Bronchial epithelial cell (primary cell): ENCODE measurements around the gene CTDSP1. TPM values are rescaled to one million over a fixed set of nuclear protein-coding genes. Genes with fewer than 3 reads are reported as not detected.

Experiments
- DNase-seq: peaks from one replicate; pipeline ENCODE4 v3.0.0-alpha.2; 2010; ENCODE audit warnings: low read depth
- FAIRE-seq: peaks from 2 replicates; lab custom pipeline; 2011; peaks lifted over from hg19 to GRCh38; lab: Jason Lieb, UNC
- H3K27me3 ChIP-seq: 2 replicates; pipeline ENCODE4 v1.5.1; 2011; ENCODE audit warnings: low read length; ENCODE audit not compliant: control insufficient read depth, insufficient read depth
- H3K36me3 ChIP-seq: 2 replicates; pipeline ENCODE4 v1.5.1; 2011; ENCODE audit warnings: low read length; ENCODE audit not compliant: control insufficient read depth, insufficient read depth
- H3K4me3 ChIP-seq: 2 replicates; pipeline ENCODE4 v1.5.1; 2011; ENCODE audit warnings: mild to moderate bottlenecking, low read depth, low read length, control low read depth
- total RNA-seq: library from RNA; depleted of rRNA; stranded (reverse); fragments of >200 nt; gene quantifications from 2 replicates; pipeline ENCODE4 v1.2.1, GENCODE V29; 2014
- TF ChIP-seq, protein P1 (sequence below): IDR thresholded peaks from 2 replicates; pipeline ENCODE4 v1.5.1; 2011; ENCODE audit warnings: mild to moderate bottlenecking, moderate library complexity, low read length, control low read depth, inconsistent platforms; ENCODE audit not compliant: insufficient read depth, severe bottlenecking

CTDSP1 gene
- total RNA-seq, 1 donor from 2014 or later, result 32.1 TPM

DNA sequence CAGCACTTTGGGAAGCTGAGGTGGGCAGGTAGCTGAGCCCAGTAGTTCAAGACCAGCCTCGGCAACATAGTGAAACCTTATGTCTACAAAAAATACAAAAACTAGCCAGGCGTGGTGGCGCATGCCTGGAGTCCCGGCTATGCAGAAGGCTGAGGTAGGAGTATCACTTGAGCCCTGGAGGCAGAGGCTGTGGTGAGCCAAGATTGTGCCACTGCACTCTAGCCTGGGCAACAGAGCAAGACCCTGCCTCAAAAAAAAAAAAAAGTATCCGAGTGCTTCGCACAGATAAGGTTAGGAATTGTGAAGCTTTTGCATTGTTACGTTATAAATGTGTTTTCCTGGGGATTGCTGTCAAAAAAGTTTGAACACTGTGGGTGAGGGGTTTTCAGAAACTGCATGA is 4.1 kb downstream of the CTDSP1 start:
- H3K4me3 ChIP-seq, result no peak overlapping the region
- no peaks in the 10 kb centered on the region for H3K27me3 ChIP-seq
- DNase-seq (no peak), FAIRE-seq (no peak)
- H3K36me3 ChIP-seq, result peaks cover 14% of the 10 kb centered on the region
- TF ChIP-seq, protein P1, sequence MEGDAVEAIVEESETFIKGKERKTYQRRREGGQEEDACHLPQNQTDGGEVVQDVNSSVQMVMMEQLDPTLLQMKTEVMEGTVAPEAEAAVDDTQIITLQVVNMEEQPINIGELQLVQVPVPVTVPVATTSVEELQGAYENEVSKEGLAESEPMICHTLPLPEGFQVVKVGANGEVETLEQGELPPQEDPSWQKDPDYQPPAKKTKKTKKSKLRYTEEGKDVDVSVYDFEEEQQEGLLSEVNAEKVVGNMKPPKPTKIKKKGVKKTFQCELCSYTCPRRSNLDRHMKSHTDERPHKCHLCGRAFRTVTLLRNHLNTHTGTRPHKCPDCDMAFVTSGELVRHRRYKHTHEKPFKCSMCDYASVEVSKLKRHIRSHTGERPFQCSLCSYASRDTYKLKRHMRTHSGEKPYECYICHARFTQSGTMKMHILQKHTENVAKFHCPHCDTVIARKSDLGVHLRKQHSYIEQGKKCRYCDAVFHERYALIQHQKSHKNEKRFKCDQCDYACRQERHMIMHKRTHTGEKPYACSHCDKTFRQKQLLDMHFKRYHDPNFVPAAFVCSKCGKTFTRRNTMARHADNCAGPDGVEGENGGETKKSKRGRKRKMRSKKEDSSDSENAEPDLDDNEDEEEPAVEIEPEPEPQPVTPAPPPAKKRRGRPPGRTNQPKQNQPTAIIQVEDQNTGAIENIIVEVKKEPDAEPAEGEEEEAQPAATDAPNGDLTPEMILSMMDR, result no peak

DNA sequence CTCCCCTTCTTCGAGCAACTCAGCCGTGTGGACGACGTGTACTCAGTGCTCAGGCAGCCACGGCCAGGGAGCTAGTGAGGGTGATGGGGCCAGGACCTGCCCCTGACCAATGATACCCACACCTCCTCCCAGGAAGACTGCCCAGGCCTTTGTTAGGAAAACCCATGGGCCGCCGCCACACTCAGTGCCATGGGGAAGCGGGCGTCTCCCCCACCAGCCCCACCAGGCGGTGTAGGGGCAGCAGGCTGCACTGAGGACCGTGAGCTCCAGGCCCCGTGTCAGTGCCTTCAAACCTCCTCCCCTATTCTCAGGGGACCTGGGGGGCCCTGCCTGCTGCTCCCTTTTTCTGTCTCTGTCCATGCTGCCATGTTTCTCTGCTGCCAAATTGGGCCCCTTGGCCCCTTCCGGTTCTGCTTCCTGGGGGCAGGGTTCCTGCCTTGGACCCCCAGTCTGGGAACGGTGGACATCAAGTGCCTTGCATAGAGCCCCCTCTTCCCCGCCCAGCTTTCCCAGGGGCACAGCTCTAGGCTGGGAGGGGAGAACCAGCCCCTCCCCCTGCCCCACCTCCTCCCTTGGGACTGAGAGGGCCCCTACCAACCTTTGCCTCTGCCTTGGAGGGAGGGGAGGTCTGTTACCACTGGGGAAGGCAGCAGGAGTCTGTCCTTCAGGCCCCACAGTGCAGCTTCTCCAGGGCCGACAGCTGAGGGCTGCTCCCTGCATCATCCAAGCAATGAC is 4.8 kb downstream of the CTDSP1 start:
- no peak overlapping the region for H3K4me3 ChIP-seq
- TF ChIP-seq, protein P1, result no peak
- H3K36me3 ChIP-seq, result peaks cover 14% of the 10 kb centered on the region
- no peaks in the 10 kb centered on the region for H3K27me3 ChIP-seq
- DNase-seq (no peak), FAIRE-seq (no peak)

GRCh38 chr2:218405086-218405745 is 5.5 kb downstream of the CTDSP1 start:
- Histone ChIP-seq H3K27me3 (no peaks in the 10 kb centered on the region), H3K36me3 (peaks cover 14% of the 10 kb centered on the region), H3K4me3 (no peak overlapping the region)
- no peak for DNase-seq
- no peak for FAIRE-seq
- TF ChIP-seq, protein P1, result no peak

DNA sequence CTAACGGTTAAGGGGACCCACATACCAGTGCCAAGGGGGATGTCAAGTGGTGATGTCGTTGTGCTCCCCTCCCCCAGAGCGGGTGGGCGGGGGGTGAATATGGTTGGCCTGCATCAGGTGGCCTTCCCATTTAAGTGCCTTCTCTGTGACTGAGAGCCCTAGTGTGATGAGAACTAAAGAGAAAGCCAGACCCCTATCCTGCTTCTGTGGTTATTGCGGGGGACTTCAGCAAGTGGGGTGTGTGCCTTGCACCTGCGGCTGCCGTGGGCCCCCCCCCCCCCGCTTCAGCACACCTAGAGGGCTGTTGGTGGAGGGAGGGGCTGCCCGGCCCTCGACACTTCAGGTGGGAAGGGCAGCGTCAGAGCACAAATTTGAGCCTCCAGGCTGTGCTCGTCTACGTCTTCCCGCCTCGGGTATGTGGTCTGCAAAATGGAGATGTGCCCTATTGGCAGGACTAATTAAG is 6.1 kb downstream of the CTDSP1 start:
- TF ChIP-seq, protein P1, result no peak
- H3K4me3 ChIP-seq, result peak overlapping the region; percentile 1
- FAIRE-seq, result no peak
- peaks cover 14% of the 10 kb centered on the region for H3K36me3 ChIP-seq
- no peaks in the 10 kb centered on the region for H3K27me3 ChIP-seq
- DNase-seq, result no peak

DNA sequence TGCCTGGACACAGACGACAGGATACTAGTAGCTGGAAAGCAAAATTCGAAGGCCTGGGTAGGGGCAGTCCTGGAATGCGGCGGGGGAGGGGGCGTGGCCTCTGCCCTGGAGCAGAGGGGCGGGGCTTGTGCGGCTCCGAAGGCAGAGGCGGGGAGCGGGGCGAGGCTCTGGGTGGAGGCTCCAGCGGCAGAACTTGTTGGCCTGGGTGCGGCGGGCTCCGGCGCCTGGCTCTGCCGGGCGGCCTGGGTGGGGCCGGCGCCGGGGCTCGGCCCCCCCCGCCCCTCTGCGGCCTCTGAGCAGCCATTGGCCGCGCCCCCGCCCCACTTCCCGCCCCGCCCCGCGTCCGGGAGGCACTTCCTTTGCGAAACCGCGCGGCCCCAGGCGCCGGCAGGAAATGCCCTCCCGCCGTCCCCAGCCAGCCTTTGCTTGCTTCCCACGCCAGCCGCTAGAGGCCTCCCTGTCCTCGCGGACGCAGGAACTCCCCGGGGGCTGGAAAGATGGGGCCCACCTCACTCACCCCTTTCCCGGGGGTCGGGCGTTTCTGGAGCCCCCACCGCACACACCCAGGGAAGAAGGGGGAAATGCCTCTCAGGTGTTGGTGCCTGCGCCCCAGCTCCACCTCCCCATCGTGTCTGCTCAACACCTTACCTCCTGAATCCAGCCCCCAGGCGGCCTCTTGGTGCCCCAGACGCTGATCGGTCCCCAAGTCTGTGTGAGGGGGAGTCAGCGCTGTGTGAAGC is 6.7 kb downstream of the CTDSP1 start:
- DNase-seq (peak; percentile 85), FAIRE-seq (no peak)
- Histone ChIP-seq H3K36me3 (peaks cover 14% of the 10 kb centered on the region), H3K4me3 (peak overlapping the region; percentile 34), H3K27me3 (no peaks in the 10 kb centered on the region)
- TF ChIP-seq, protein P1, result peak; percentile 85
